ENCODE measurements around the gene ITGA6.

Gene ITGA6

DNA sequence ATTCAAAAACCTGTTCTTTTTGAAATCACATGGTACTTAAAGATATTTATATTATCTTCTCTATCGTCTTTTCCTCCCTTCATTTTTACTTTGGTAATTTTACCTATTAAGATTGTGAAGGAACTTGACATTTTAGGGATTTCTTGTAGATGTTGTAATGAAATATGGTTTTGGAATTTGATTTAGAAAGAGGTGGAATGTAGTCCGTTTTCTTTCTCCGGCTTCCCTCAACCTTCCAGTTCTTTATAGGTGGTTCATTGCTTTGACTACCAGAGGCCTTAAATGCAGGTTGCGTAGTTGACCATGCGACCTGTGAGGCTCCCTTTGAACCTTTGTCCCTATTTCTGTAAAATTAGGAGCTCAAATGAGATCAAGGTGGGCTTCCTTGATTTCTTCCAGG lies 24.5 kb downstream of the ITGA6 start:
- Histone ChIP-seq H3K14ac (ENCODE audit: low read length in 2 of 2) (no peak overlapping the region), H3K4me3 (ENCODE audit: insufficient read depth in 1 of 2, low read depth in 1 of 2, low read length in 2 of 2) (no peak overlapping the region), H3K4me1 (ENCODE audit: control insufficient read depth, insufficient read depth, low read depth, low read length) (peaks cover 4% of the 10 kb centered on the region), H3K27me3 (ENCODE audit: control insufficient read depth in 1 of 2, insufficient read depth in 1 of 2, low read length in 2 of 2) (peaks cover 0 to 24% of the 10 kb centered on the region in 2 experiments), H3K9me3 (ENCODE audit: control insufficient read depth, low read length) (no peaks in the 10 kb centered on the region), H2BK12ac (ENCODE audit: low read length in 2 of 2) (no peak overlapping the region), H3K9ac (ENCODE audit: low read length) (no peak overlapping the region), H4K8ac (ENCODE audit: low read length) (no peak overlapping the region), H3K18ac (ENCODE audit: low read depth in 1 of 2, low read length in 2 of 2) (no peak overlapping the region), H4K91ac (ENCODE audit: low read length) (no peak overlapping the region), H3K79me1 (replicated peaks; ENCODE audit: low read length, poor library complexity, severe bottlenecking) (peaks cover 25% of the 10 kb centered on the region), H2AFZ (ENCODE audit: low read depth, low read length) (no peak overlapping the region), H2BK120ac (ENCODE audit: low read depth, low read length) (no peak overlapping the region), H3K4me2 (ENCODE audit: low read length, poor library complexity, severe bottlenecking) (no peak overlapping the region), H2BK5ac (ENCODE audit: low read depth, low read length, poor library complexity, severe bottlenecking) (no peak overlapping the region), H3K4ac (ENCODE audit: low read depth in 1 of 2, low read length in 2 of 2) (no peak overlapping the region), H3K36me3 (ENCODE audit: control insufficient read depth in 1 of 2, insufficient read depth in 2 of 2, low read depth in 1 of 2, low read length in 2 of 2) (no peaks in the 10 kb centered on the region), H3K27ac (ENCODE audit: low read length, poor library complexity, severe bottlenecking) (no peak overlapping the region), H2BK15ac (ENCODE audit: low read depth, poor library complexity, severe bottlenecking) (no peak overlapping the region), H3K23ac (ENCODE audit: low read length in 2 of 2) (no peak overlapping the region), H2AK5ac (ENCODE audit: low read length, severe bottlenecking) (no peak overlapping the region)
- WGBS: 100% methylated on average over 3 of the region's 5 CpGs
- no peak for DNase-seq

- no peak for DNase-seq
These were observed 25.5 kb downstream of the ITGA6 start for GRCh38 chr2:172452845-172453244.

DNA sequence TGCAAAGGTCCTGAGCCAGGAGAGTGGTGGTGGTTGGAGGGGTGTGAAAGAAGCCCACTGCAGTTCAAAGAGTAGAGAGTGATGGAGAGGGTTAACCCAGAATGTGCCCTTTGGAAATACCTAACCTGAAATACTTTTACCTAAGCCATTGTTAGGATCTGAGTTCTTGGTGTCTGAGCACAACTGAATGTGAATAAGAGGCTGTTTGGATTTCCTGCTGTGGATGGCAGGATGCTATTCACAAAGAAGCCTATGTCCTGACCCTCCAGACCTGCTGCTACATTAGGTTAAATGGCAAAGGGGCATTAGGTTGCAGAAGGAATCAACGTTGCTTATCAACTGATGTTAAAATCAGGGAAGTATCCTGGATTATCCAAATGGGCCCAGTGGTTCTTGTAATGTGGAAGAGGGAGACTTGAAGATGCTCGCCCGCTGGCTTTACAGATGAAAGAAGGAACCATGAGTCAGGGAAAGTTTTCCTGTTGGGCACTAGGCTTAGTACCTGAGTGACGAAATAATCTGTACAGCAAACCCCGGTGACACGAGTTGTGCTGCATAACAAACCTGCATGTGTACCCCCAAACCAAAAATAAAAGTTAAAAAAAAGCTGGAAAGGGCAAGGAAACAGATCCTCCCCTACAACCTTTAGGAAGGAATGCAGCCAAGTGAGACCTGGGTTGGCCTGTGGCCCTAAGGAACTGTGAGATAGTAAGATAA lies 27.2 kb downstream of the ITGA6 start:
- Histone ChIP-seq H2BK12ac (ENCODE audit: low read length in 2 of 2) (no peak overlapping the region), H4K8ac (ENCODE audit: low read length) (no peak overlapping the region), H3K23ac (ENCODE audit: low read length in 2 of 2) (no peak overlapping the region), H2AFZ (ENCODE audit: low read depth, low read length) (no peak overlapping the region), H3K4me2 (ENCODE audit: low read length, poor library complexity, severe bottlenecking) (no peak overlapping the region), H3K79me1 (replicated peaks; ENCODE audit: low read length, poor library complexity, severe bottlenecking) (peaks cover 31% of the 10 kb centered on the region), H3K9me3 (ENCODE audit: control insufficient read depth, low read length) (no peaks in the 10 kb centered on the region), H3K14ac (ENCODE audit: low read length in 2 of 2) (no peak overlapping the region), H2BK5ac (ENCODE audit: low read depth, low read length, poor library complexity, severe bottlenecking) (no peak overlapping the region), H2AK5ac (ENCODE audit: low read length, severe bottlenecking) (no peak overlapping the region), H3K27ac (ENCODE audit: low read length, poor library complexity, severe bottlenecking) (no peak overlapping the region), H2BK15ac (ENCODE audit: low read depth, poor library complexity, severe bottlenecking) (no peak overlapping the region), H4K91ac (ENCODE audit: low read length) (no peak overlapping the region), H3K9ac (ENCODE audit: low read length) (no peak overlapping the region), H2BK120ac (ENCODE audit: low read depth, low read length) (no peak overlapping the region), H3K4me3 (ENCODE audit: insufficient read depth in 1 of 2, low read depth in 1 of 2, low read length in 2 of 2) (no peak overlapping the region), H3K18ac (ENCODE audit: low read depth in 1 of 2, low read length in 2 of 2) (no peak overlapping the region), H3K4me1 (ENCODE audit: control insufficient read depth, insufficient read depth, low read depth, low read length) (peaks cover 2% of the 10 kb centered on the region), H3K27me3 (ENCODE audit: control insufficient read depth in 1 of 2, insufficient read depth in 1 of 2, low read length in 2 of 2) (peaks cover 0 to 34% of the 10 kb centered on the region in 2 experiments), H3K4ac (ENCODE audit: low read depth in 1 of 2, low read length in 2 of 2) (no peak overlapping the region), H3K36me3 (ENCODE audit: control insufficient read depth in 1 of 2, insufficient read depth in 2 of 2, low read depth in 1 of 2, low read length in 2 of 2) (no peaks in the 10 kb centered on the region)
- DNase-seq: no peak
- 78% methylated on average over 6 of the region's 6 CpGs for WGBS

More at GRCh38 chr2:172452845-172453244, 25.5 kb downstream of the ITGA6 start:
- H3K18ac ChIP-seq (ENCODE audit: low read depth in 1 of 2, low read length in 2 of 2): no peak overlapping the region
- H2BK120ac ChIP-seq (ENCODE audit: low read depth, low read length): no peak overlapping the region
- no peak overlapping the region for H2BK15ac ChIP-seq (ENCODE audit: low read depth, poor library complexity, severe bottlenecking)
- H3K9me3 ChIP-seq (ENCODE audit: control insufficient read depth, low read length): no peaks in the 10 kb centered on the region
- H4K8ac ChIP-seq (ENCODE audit: low read length): no peak overlapping the region
- H2BK12ac ChIP-seq (ENCODE audit: low read length in 2 of 2): no peak overlapping the region
- peaks cover 28% of the 10 kb centered on the region for H3K79me1 ChIP-seq (replicated peaks; ENCODE audit: low read length, poor library complexity, severe bottlenecking)
- H3K27ac ChIP-seq (ENCODE audit: low read length, poor library complexity, severe bottlenecking): no peak overlapping the region
- H3K9ac ChIP-seq (ENCODE audit: low read length): no peak overlapping the region
- H2AK5ac ChIP-seq (ENCODE audit: low read length, severe bottlenecking): no peak overlapping the region
- 100% methylated on average over 1 of the region's 2 CpGs for WGBS
- no peak overlapping the region for H3K4me3 ChIP-seq (ENCODE audit: insufficient read depth in 1 of 2, low read depth in 1 of 2, low read length in 2 of 2)
- H2BK5ac ChIP-seq (ENCODE audit: low read depth, low read length, poor library complexity, severe bottlenecking): no peak overlapping the region
- peaks cover 0 to 24% of the 10 kb centered on the region in 2 experiments for H3K27me3 ChIP-seq (ENCODE audit: control insufficient read depth in 1 of 2, insufficient read depth in 1 of 2, low read length in 2 of 2)
- no peak overlapping the region for H2AFZ ChIP-seq (ENCODE audit: low read depth, low read length)
- peaks cover 4% of the 10 kb centered on the region for H3K4me1 ChIP-seq (ENCODE audit: control insufficient read depth, insufficient read depth, low read depth, low read length)
- no peaks in the 10 kb centered on the region for H3K36me3 ChIP-seq (ENCODE audit: control insufficient read depth in 1 of 2, insufficient read depth in 2 of 2, low read depth in 1 of 2, low read length in 2 of 2)
- no peak overlapping the region for H4K91ac ChIP-seq (ENCODE audit: low read length)
- no peak overlapping the region for H3K14ac ChIP-seq (ENCODE audit: low read length in 2 of 2)
- H3K4me2 ChIP-seq (ENCODE audit: low read length, poor library complexity, severe bottlenecking): no peak overlapping the region
- no peak overlapping the region for H3K4ac ChIP-seq (ENCODE audit: low read depth in 1 of 2, low read length in 2 of 2)
- H3K23ac ChIP-seq (ENCODE audit: low read length in 2 of 2): no peak overlapping the region

DNA sequence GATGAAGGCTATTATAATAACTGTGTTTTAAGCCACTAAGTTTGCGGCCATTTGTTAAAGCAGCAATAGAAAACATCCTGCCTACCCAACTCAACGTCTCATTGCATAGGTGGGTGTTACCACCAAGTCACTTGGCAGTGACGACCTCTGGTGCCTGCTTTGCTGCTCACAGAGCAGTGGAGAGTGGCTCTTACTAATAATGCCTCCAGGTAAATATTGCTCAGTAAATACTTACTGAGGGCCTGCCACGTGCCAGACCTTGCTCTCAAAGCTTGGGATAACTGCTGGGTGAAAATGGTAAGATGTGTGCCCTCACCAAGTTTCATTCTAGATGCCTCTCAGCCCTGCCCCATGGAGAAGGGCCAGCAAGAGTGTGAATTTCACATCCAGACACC lies 27.7 kb downstream of the ITGA6 start:
- Histone ChIP-seq H2BK5ac (ENCODE audit: low read depth, low read length, poor library complexity, severe bottlenecking) (no peak overlapping the region), H2BK120ac (ENCODE audit: low read depth, low read length) (no peak overlapping the region), H3K79me1 (replicated peaks; ENCODE audit: low read length, poor library complexity, severe bottlenecking) (peaks cover 31% of the 10 kb centered on the region), H2AK5ac (ENCODE audit: low read length, severe bottlenecking) (no peak overlapping the region), H3K9ac (ENCODE audit: low read length) (no peak overlapping the region), H3K4me1 (ENCODE audit: control insufficient read depth, insufficient read depth, low read depth, low read length) (no peaks in the 10 kb centered on the region), H3K9me3 (ENCODE audit: control insufficient read depth, low read length) (no peaks in the 10 kb centered on the region), H4K91ac (ENCODE audit: low read length) (no peak overlapping the region), H3K36me3 (ENCODE audit: control insufficient read depth in 1 of 2, insufficient read depth in 2 of 2, low read depth in 1 of 2, low read length in 2 of 2) (no peaks in the 10 kb centered on the region), H3K4me2 (ENCODE audit: low read length, poor library complexity, severe bottlenecking) (no peak overlapping the region), H4K8ac (ENCODE audit: low read length) (no peak overlapping the region), H3K4ac (ENCODE audit: low read depth in 1 of 2, low read length in 2 of 2) (no peak overlapping the region), H2BK12ac (ENCODE audit: low read length in 2 of 2) (no peak overlapping the region), H2BK15ac (ENCODE audit: low read depth, poor library complexity, severe bottlenecking) (no peak overlapping the region), H3K27ac (ENCODE audit: low read length, poor library complexity, severe bottlenecking) (no peak overlapping the region), H3K23ac (ENCODE audit: low read length in 2 of 2) (no peak overlapping the region), H3K27me3 (ENCODE audit: control insufficient read depth in 1 of 2, insufficient read depth in 1 of 2, low read length in 2 of 2) (peaks cover 0 to 34% of the 10 kb centered on the region in 2 experiments), H3K4me3 (ENCODE audit: insufficient read depth in 1 of 2, low read depth in 1 of 2, low read length in 2 of 2) (no peak overlapping the region), H3K18ac (ENCODE audit: low read depth in 1 of 2, low read length in 2 of 2) (no peak overlapping the region), H3K14ac (ENCODE audit: low read length in 2 of 2) (no peak overlapping the region), H2AFZ (ENCODE audit: low read depth, low read length) (no peak overlapping the region)
- no peak for DNase-seq
- 51% methylated on average over 4 of the region's 4 CpGs for WGBS

Measured in mesenchymal stem cell (in vitro differentiated cells and primary cell).